ENCODE data around the gene APOC3. TPM values are rescaled to one million over a fixed set of nuclear protein-coding genes. Genes with fewer than 3 reads are reported as not detected.

APOC3 gene
- total RNA-seq, 1 experiment from 2014 or later, result 2.5 TPM

DNA sequence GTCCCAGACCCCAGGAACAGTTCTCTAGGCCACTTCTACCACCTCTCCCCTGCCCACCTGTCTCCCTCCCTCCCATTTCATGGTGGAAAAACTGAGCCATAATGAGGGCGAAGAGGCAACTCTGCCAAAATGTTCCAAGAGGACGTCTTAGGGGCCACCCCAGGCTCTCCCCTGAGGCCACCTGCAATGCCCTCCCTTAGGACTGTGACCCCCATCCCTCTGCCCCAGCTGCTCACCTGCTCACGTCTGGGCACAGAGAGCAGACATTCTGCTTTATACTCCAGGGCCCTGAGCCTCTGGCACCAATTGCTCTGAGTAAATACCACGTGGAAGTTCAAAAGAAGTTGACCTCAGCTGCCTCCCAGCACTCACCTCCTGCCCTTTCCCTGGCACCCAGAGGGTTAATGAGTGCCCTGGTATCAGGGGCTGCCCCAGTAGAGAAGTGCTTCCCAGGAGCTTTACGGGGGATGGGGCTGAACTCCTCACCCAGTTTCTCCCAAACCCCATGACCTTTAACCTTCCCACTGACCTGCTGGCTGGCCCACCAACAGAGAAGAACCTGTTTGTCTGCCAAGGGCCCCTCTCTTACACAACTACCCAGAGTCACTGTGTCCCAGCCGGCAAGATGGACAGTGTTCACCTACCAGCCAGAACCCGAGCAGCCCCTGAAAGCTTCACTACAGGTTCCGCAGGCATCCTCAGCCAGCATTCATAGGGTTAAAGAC is 37.4 kb upstream of the APOC3 start (continued):
- TF ChIP-seq, protein P1, sequence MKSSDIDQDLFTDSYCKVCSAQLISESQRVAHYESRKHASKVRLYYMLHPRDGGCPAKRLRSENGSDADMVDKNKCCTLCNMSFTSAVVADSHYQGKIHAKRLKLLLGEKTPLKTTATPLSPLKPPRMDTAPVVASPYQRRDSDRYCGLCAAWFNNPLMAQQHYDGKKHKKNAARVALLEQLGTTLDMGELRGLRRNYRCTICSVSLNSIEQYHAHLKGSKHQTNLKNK (CRISPR knock-in tag; IDR thresholded peaks at IDR 0.05), result no peak
- TF ChIP-seq, protein P2, sequence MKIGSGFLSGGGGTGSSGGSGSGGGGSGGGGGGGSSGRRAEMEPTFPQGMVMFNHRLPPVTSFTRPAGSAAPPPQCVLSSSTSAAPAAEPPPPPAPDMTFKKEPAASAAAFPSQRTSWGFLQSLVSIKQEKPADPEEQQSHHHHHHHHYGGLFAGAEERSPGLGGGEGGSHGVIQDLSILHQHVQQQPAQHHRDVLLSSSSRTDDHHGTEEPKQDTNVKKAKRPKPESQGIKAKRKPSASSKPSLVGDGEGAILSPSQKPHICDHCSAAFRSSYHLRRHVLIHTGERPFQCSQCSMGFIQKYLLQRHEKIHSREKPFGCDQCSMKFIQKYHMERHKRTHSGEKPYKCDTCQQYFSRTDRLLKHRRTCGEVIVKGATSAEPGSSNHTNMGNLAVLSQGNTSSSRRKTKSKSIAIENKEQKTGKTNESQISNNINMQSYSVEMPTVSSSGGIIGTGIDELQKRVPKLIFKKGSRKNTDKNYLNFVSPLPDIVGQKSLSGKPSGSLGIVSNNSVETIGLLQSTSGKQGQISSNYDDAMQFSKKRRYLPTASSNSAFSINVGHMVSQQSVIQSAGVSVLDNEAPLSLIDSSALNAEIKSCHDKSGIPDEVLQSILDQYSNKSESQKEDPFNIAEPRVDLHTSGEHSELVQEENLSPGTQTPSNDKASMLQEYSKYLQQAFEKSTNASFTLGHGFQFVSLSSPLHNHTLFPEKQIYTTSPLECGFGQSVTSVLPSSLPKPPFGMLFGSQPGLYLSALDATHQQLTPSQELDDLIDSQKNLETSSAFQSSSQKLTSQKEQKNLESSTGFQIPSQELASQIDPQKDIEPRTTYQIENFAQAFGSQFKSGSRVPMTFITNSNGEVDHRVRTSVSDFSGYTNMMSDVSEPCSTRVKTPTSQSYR (CRISPR knock-in tag; IDR thresholded peaks at IDR 0.05), result no peak
- TF ChIP-seq, protein P3, sequence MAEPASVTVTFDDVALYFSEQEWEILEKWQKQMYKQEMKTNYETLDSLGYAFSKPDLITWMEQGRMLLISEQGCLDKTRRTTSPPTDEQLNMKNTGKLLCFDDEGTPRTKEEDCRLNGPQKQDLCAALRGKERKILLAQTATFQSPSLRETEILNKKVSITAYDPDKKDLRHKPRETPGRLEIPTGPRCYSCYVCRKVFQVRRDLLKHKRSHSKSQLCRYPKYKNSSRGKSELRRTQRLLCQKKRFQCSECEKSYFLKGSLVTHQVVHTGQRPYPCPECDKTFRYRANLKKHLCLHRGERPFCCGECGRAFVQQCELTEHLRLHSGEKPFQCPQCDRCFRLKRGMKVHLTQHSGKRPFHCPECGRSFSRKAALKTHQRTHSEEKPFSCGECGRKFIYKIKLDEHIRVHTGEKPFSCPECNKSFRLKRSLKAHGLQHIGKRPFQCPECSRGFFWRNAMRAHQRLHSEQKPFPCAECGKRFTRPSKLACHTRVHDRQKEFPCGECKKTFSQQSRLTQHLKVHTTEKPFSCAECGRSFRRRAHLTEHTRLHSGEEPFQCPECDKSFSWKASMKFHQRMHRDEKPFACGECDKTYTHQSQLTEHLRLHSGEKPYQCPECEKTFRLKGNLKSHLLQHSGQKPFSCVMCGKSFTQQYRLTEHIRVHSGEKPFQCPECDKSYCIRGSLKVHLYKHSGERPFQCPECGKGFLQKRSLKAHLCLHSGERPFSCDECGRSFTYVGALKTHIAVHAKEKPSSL (CRISPR knock-in tag; conservative IDR thresholded peaks at IDR 0.05), result no peak
- TF ChIP-seq ZNF263 (CRISPR knock-in tag; IDR thresholded peaks at IDR 0.05; ENCODE audit: low read depth), result no peak
- TF ChIP-seq, protein P4, sequence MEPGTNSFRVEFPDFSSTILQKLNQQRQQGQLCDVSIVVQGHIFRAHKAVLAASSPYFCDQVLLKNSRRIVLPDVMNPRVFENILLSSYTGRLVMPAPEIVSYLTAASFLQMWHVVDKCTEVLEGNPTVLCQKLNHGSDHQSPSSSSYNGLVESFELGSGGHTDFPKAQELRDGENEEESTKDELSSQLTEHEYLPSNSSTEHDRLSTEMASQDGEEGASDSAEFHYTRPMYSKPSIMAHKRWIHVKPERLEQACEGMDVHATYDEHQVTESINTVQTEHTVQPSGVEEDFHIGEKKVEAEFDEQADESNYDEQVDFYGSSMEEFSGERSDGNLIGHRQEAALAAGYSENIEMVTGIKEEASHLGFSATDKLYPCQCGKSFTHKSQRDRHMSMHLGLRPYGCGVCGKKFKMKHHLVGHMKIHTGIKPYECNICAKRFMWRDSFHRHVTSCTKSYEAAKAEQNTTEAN (CRISPR knock-in tag; IDR thresholded peaks at IDR 0.05), result no peak
- TF ChIP-seq EMX1 (CRISPR knock-in tag; IDR thresholded peaks at IDR 0.05), result no peak
- TF ChIP-seq, protein P5, sequence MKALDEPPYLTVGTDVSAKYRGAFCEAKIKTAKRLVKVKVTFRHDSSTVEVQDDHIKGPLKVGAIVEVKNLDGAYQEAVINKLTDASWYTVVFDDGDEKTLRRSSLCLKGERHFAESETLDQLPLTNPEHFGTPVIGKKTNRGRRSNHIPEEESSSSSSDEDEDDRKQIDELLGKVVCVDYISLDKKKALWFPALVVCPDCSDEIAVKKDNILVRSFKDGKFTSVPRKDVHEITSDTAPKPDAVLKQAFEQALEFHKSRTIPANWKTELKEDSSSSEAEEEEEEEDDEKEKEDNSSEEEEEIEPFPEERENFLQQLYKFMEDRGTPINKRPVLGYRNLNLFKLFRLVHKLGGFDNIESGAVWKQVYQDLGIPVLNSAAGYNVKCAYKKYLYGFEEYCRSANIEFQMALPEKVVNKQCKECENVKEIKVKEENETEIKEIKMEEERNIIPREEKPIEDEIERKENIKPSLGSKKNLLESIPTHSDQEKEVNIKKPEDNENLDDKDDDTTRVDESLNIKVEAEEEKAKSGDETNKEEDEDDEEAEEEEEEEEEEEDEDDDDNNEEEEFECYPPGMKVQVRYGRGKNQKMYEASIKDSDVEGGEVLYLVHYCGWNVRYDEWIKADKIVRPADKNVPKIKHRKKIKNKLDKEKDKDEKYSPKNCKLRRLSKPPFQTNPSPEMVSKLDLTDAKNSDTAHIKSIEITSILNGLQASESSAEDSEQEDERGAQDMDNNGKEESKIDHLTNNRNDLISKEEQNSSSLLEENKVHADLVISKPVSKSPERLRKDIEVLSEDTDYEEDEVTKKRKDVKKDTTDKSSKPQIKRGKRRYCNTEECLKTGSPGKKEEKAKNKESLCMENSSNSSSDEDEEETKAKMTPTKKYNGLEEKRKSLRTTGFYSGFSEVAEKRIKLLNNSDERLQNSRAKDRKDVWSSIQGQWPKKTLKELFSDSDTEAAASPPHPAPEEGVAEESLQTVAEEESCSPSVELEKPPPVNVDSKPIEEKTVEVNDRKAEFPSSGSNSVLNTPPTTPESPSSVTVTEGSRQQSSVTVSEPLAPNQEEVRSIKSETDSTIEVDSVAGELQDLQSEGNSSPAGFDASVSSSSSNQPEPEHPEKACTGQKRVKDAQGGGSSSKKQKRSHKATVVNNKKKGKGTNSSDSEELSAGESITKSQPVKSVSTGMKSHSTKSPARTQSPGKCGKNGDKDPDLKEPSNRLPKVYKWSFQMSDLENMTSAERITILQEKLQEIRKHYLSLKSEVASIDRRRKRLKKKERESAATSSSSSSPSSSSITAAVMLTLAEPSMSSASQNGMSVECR (CRISPR knock-in tag; IDR thresholded peaks at IDR 0.05; ENCODE audit: borderline replicate concordance), result no peak
- TF ChIP-seq GTF2I (CRISPR knock-in tag; conservative IDR thresholded peaks at IDR 0.05), result no peak
- TF ChIP-seq ZBTB21 (CRISPR knock-in tag; IDR thresholded peaks at IDR 0.05; ENCODE audit: borderline replicate concordance), result no peak
- TF ChIP-seq SMAD4 (CRISPR knock-in tag; IDR thresholded peaks at IDR 0.05), result no peak
- TF ChIP-seq ATF1 (CRISPR knock-in tag; IDR thresholded peaks at IDR 0.05), result no peak
- TF ChIP-seq FOXJ3 (CRISPR knock-in tag; IDR thresholded peaks at IDR 0.05; ENCODE audit: borderline replicate concordance), result no peak

DNA sequence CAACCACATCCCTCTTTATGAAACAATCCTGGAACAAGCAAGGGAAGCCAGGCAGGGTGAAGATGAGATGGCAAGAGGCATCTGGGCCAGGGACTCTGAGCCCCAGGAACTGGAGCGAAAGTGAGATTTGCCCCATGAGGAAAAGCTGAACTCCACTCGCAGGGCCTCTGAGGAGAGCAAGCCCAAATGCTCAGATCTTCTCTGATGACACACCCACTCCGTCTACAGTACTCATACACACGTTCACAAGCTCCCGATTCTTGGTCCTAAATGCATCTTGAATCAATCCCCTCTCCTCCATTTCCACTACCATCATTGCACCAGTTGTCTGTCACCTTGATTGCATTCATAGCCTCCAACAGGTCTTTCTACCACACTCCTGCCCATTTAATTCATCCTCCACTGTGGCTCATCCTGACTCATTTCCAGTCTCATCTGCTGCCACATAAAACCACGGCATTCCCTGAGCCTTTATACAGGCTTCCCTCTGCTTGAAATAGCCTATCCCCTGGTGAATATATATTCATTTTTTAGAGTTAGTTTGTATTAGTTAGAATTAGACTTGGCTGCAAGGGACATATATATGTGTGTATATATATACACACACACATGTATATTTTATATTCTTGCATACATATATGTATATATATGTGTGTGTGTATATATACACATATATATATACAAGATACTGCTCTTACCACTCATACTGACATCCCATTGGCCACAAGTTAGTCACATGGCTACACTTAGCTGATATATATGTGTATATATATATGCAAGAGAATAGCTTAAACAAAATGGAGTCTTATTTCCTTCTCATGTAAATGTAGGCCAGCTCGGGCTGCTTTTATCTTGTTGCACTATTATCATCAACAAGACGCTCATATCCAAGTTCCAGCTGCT is 36.6 kb upstream of the APOC3 start:
- peaks cover 26% of the 10 kb centered on the region for H3K27me3 Mint-ChIP-seq (ENCODE audit: low read depth)
- POLR2A ChIA-PET, result no interaction called here
- no peak for TF ChIP-seq ATF1 (CRISPR knock-in tag; IDR thresholded peaks at IDR 0.05)
- TF ChIP-seq, protein P6, sequence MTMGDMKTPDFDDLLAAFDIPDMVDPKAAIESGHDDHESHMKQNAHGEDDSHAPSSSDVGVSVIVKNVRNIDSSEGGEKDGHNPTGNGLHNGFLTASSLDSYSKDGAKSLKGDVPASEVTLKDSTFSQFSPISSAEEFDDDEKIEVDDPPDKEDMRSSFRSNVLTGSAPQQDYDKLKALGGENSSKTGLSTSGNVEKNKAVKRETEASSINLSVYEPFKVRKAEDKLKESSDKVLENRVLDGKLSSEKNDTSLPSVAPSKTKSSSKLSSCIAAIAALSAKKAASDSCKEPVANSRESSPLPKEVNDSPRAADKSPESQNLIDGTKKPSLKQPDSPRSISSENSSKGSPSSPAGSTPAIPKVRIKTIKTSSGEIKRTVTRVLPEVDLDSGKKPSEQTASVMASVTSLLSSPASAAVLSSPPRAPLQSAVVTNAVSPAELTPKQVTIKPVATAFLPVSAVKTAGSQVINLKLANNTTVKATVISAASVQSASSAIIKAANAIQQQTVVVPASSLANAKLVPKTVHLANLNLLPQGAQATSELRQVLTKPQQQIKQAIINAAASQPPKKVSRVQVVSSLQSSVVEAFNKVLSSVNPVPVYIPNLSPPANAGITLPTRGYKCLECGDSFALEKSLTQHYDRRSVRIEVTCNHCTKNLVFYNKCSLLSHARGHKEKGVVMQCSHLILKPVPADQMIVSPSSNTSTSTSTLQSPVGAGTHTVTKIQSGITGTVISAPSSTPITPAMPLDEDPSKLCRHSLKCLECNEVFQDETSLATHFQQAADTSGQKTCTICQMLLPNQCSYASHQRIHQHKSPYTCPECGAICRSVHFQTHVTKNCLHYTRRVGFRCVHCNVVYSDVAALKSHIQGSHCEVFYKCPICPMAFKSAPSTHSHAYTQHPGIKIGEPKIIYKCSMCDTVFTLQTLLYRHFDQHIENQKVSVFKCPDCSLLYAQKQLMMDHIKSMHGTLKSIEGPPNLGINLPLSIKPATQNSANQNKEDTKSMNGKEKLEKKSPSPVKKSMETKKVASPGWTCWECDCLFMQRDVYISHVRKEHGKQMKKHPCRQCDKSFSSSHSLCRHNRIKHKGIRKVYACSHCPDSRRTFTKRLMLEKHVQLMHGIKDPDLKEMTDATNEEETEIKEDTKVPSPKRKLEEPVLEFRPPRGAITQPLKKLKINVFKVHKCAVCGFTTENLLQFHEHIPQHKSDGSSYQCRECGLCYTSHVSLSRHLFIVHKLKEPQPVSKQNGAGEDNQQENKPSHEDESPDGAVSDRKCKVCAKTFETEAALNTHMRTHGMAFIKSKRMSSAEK (CRISPR knock-in tag; IDR thresholded peaks at IDR 0.05; ENCODE audit: borderline replicate concordance), result no peak
- TF ChIP-seq, protein P7, sequence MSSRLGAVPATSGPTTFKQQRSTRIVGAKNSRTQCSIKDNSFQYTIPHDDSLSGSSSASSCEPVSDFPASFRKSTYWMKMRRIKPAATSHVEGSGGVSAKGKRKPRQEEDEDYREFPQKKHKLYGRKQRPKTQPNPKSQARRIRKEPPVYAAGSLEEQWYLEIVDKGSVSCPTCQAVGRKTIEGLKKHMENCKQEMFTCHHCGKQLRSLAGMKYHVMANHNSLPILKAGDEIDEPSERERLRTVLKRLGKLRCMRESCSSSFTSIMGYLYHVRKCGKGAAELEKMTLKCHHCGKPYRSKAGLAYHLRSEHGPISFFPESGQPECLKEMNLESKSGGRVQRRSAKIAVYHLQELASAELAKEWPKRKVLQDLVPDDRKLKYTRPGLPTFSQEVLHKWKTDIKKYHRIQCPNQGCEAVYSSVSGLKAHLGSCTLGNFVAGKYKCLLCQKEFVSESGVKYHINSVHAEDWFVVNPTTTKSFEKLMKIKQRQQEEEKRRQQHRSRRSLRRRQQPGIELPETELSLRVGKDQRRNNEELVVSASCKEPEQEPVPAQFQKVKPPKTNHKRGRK (CRISPR knock-in tag; IDR thresholded peaks at IDR 0.05; ENCODE audit: borderline replicate concordance), result no peak
- TF ChIP-seq JUN (CRISPR knock-in tag; IDR thresholded peaks at IDR 0.05), result no peak

More for the DNA sequence above, 36.6 kb upstream of the APOC3 start:
- DNase-seq (ENCODE audit: low spot score) (no peak), ATAC-seq (no peak)
- Mint-ChIP-seq H3K36me3 (no peaks in the 10 kb centered on the region), H3K27ac (no peak overlapping the region), H3K4me3 (no peak overlapping the region), H3K9me3 (no peaks in the 10 kb centered on the region), H3K4me1 (peaks cover 17% of the 10 kb centered on the region)
- CTCF ChIA-PET, result interaction anchor here (0.8 to 8.7 kb wide), 3 partner anchors 30 to 313 kb away, joined by 4 to 358 read pairs (median 5); partner anchors contain the start of genes APOA1 and APOA4

Data from WTC11 (cell line).